PC-9 (cell line): ENCODE measurements around the gene RNU5B-1.

Source experiments
- EZH2 ChIP-seq: fragments of 200-600 bp; sonication (generic); IDR thresholded peaks from 2 replicates; pipeline ENCODE4 v1.8.0; 2017; ENCODE audit warnings: antibody characterized with exemption, low read depth
- TF ChIP-seq, protein P1 (sequence below): fragments of 200-600 bp; sonication (generic); conservative IDR thresholded peaks from 2 replicates; pipeline ENCODE4 v1.6.1; 2017; ENCODE audit warnings: mixed run types, antibody characterized with exemption, mild to moderate bottlenecking, moderate library complexity

DNA sequence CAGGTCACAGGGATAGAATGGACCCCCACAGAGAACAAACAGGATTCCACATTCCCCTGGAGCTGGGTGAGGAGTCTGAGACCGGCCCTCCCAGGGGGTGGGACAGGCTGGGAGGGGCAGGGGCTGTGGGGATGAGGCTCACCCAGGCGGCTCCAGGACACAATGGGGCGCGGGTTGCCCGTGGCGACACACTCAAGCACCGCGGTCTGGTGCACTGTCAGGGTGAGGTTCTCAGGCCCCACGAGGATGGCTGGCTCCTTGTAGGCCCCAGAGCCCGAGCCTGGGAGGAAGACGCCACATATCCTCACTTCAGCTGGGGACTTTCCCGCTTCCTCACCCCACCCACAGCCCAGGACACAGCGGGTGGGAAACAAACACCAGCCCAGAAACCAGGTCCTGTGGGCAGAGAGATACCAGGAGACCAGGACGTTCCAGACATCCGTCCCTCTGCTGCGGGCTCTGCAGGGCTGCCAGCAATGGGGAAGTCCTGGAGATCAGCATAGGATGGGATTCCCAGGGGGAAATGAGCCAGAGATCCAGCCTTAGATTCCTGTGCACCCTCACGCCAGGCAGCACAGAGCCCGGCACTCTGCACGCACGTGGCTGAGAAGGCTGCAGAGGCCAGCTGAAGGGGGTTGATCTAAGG lies 30.2 kb downstream of the RNU5B-1 start:
- TF ChIP-seq, protein P1, sequence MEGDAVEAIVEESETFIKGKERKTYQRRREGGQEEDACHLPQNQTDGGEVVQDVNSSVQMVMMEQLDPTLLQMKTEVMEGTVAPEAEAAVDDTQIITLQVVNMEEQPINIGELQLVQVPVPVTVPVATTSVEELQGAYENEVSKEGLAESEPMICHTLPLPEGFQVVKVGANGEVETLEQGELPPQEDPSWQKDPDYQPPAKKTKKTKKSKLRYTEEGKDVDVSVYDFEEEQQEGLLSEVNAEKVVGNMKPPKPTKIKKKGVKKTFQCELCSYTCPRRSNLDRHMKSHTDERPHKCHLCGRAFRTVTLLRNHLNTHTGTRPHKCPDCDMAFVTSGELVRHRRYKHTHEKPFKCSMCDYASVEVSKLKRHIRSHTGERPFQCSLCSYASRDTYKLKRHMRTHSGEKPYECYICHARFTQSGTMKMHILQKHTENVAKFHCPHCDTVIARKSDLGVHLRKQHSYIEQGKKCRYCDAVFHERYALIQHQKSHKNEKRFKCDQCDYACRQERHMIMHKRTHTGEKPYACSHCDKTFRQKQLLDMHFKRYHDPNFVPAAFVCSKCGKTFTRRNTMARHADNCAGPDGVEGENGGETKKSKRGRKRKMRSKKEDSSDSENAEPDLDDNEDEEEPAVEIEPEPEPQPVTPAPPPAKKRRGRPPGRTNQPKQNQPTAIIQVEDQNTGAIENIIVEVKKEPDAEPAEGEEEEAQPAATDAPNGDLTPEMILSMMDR: no peak
- no peak for TF ChIP-seq EZH2
